ENCODE results near the gene MELTF.
A peak's percentile ranks its signal among the peaks of the same experiment; 100 is the strongest.

The MELTF gene

DNA sequence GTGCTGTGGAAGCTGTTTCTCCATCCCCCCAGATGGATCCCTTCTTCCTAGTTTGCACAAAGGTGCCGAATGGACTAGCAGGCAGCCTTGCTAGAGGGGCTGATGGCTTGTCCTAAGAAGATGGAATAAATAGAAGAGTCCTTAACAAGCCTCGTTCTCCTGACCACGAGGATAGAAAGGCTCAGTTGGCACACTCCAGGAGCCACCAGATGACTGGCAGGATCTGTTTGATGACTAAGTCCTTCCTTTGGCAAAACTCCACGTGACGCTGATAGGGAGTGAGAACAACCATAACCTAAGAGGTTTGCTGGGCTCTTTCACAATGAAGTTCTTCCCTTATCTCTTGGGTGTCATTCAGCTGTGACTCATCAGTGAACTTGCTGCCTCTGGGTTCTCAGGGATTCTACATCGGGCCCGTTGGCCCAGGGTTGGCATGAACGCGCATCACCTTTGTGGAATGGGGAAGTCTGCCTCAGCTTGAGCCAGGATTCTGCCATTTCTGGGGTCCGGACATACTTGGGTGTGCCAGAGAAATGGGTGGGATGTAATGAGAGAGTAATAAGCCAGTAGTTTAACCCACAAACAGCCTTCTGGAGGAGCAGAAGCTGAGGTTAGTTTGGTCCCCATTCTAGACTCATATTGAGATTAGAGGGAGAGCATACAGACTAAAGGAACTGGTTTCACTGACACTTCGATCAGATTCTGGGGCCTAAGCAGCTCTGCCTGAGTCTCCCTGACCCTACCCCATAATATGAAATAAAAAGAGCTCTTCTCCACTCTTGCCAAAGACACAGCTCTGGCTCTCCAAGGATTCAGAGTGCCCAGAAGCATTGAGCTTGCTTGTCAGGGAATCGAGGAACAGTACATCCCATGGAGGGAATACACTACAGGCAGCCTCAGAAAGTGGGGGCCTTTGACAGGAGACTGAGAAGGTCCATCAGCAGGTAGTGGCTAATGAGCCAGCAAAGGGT lies 2.0 kb upstream of the MELTF start:
- H3K27ac Mint-ChIP-seq = no peak overlapping the region
- peak overlapping the region; percentile 41 for H3K4me3 Mint-ChIP-seq
- CTCF ChIA-PET = interaction anchor here (1.0 to 3.0 kb wide), 5 partner anchors 14 to 155 kb away, joined by 3 to 19 read pairs (median 5); no protein-coding TSS in a partner anchor
- H3K4me1 Mint-ChIP-seq = peaks cover 11% of the 10 kb centered on the region
- peaks cover 2% of the 10 kb centered on the region for H3K36me3 Mint-ChIP-seq
- H3K27me3 Mint-ChIP-seq = peaks cover 60% of the 10 kb centered on the region
- peaks cover 8% of the 10 kb centered on the region for H3K9me3 Mint-ChIP-seq
- DNase-seq = no peak

DNA sequence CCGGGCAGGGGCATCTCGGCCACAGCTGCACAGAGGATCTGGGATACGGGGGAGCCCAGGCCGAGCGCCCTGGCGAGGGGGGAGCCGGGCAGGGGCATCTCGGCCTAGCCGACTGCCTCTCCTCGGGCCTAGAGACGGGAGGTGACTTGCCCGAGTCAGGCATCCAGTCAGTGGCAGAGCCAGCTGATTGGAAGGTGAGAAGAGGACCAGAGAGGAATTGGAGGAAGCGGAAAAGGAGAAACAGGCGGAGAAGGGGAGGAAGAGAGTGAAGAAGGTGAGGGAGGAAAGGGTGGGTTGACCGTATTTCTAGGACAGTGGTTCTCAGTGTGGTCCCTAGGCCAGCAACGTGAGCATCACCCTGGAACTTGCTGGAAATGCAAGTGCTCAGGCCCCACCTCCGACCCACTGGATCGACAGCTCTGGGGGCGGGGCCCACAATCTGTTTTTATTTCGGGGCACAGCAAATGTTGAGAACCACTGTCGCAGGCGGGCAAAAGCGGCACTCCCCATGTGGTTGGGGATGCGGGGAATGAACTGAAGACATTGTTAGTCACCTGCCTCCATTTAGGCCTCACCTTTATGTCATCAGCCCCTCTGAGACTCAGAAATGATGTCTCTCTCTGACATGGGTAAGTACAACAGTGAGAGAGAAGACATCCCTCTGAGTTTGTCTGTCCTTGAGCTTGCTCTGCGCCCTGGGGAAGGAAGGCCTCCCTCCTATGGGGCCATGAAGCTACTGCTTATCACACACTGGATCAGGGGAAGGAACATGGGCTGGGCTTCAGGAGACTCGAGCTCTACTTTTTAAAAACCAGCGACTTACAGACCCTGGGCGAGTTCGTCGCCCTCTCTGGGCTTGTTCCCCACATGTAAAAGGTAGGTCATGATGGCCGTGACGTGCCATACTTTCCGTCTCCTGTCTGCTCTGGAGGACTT lies 1.0 kb upstream of the MELTF start:
- Mint-ChIP-seq H3K36me3 (peaks cover 2% of the 10 kb centered on the region), H3K4me3 (peak overlapping the region; percentile 41), H3K9me3 (peaks cover 8% of the 10 kb centered on the region), H3K27me3 (peaks cover 56% of the 10 kb centered on the region), H3K27ac (no peak overlapping the region), H3K4me1 (peaks cover 11% of the 10 kb centered on the region)
- CTCF ChIA-PET = interaction anchor here (0.8 to 3.0 kb wide), 12 partner anchors 9 to 676 kb away, joined by 3 to 19 read pairs (median 4); no protein-coding TSS in a partner anchor
- no peak for DNase-seq

DNA sequence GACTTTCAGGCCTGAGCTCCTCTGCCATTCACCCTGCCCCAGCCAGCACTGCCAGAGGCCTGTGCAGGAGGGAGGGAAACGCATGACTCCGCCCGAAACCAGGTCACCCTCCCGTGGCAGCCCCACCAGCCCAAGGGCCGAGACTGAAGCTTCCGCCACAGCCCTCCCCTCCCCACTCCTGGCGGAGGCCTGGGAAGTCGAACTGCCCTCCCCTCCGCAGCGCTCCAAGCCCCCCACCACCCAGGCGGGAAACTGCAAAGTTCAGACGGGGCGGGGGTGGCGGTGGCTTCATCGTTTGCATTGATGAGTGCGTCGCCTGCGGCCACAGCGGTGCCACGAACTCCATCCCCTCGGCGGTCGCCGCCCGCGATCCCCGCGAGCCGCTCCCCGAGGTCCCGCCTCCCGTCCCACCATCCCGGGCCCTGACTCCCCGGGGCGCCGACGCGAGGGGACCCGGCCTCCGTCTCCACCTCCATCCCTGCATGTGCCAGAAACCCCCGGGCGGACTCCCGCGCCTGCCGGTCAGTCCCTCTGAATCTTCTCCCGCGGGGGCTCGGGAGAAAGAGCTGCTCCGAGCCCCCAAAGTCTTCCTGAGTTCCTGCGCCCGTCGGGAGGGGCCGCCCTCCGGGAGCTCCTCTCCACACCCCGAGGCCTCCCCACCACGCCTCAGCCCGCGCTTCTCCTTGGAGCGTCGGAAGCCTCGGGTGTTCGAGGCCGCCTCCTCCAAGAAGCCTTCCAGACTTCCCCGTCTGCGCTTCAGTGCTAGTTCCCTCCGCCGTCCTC lies 698 bp downstream of the MELTF start:
- DNase-seq = peak; percentile 38
- H3K36me3 Mint-ChIP-seq = peaks cover 2% of the 10 kb centered on the region
- no peak overlapping the region for H3K27ac Mint-ChIP-seq
- H3K4me1 Mint-ChIP-seq = peaks cover 11% of the 10 kb centered on the region
- H3K4me3 Mint-ChIP-seq = peak overlapping the region; percentile 77
- peaks cover 5% of the 10 kb centered on the region for H3K9me3 Mint-ChIP-seq
- H3K27me3 Mint-ChIP-seq = peaks cover 63% of the 10 kb centered on the region
- CTCF ChIA-PET = interaction anchor here (0.8 to 3.0 kb wide), 10 partner anchors 10 to 191 kb away, joined by 3 to 19 read pairs (median 5); no protein-coding TSS in a partner anchor

DNA sequence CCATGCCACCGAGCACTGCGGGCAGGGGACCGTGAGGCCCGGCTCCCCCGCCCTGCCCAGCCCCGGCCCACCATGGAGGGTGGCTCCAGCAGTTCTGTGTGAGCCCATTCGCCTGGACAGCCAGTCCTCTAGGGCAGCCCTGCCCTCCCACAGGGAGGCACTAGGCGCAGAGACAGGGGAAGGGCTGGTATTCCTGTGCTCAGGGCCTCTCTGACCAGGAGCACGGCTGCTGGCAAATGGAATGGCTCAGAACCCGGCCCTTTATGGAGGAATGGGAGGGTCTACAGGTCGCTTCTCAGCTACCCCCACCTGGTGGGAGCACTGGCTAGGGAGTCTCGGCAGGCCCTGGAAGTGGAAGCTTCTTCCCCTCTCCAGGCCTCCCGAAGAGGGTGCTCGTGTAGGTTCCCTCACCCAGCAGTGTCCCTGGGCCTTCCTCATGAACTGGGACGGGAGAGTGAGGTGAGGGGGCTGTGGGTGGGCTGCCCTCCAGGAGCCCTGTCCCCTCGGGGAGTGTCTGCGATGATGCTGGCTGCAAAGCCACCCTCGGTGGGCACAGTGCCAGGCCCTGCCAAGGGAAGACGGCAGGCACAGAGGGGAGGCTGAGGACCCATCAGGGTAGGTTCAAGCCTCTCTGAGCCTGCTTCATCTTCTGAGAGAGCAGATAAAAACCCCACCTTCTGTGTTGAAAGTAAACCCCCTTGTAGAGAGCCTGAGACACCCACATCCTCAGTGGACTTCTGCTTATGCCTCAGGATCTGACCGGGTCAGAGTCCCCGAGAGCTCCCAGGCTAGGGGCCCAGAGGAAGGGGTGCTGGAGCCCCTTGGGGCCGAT lies 1.5 kb downstream of the MELTF start:
- Mint-ChIP-seq H3K9me3 (no peaks in the 10 kb centered on the region), H3K4me1 (peaks cover 19% of the 10 kb centered on the region), H3K27ac (no peak overlapping the region), H3K4me3 (peak overlapping the region; percentile 77), H3K27me3 (peaks cover 68% of the 10 kb centered on the region), H3K36me3 (peaks cover 2% of the 10 kb centered on the region)
- no peak for DNase-seq
- CTCF ChIA-PET = interaction anchor here (0.8 to 1.9 kb wide), 2 partner anchors 23 to 190 kb away, joined by 3 to 5 read pairs; no protein-coding TSS in a partner anchor

DNA sequence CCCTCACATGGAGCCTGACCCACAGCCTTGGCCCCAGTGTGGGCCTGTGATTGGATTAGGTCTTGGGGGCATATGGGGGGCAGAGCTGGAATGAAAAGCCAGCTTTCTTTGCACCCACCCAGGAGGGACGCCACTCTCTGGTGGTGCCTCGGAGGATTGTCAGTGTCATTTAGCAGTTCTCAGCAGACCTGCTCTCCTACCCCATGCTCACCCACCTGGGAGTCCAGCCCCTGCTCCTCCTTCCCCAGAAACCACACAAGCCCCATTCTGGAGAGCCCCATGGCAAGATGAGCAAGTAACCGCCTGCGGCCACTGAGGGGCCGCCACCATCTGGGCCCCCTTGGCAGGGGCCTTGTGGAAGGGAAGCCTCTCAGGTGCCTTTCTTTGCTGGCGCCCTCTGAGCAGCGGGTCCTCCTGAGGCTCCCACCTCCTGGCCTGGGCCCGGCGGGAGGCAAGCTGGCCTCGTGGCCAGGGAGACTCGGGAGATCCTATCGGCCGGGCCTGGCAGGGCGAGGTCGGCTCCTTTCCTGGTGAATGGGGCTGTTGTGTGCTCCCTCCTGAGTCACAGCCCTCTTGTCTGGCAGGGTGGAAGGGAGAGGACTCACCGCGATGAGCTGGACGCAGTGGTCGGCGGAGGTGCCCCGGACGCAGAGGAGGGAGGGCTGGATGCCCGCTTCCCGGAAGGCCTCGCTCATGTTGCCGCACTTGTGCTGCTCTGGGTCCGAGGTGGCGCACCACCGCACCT lies 2.3 kb downstream of the MELTF start:
- no peak overlapping the region for H3K27ac Mint-ChIP-seq
- no peaks in the 10 kb centered on the region for H3K9me3 Mint-ChIP-seq
- H3K4me1 Mint-ChIP-seq = peaks cover 27% of the 10 kb centered on the region
- peak overlapping the region; percentile 15 for H3K4me3 Mint-ChIP-seq
- H3K27me3 Mint-ChIP-seq = peaks cover 72% of the 10 kb centered on the region
- peaks cover 2% of the 10 kb centered on the region for H3K36me3 Mint-ChIP-seq
- no peak for DNase-seq
- CTCF ChIA-PET = interaction anchor here (1.9 kb wide), 1 partner anchor 22 kb away, joined by 5 read pairs; no protein-coding TSS in a partner anchor

DNA sequence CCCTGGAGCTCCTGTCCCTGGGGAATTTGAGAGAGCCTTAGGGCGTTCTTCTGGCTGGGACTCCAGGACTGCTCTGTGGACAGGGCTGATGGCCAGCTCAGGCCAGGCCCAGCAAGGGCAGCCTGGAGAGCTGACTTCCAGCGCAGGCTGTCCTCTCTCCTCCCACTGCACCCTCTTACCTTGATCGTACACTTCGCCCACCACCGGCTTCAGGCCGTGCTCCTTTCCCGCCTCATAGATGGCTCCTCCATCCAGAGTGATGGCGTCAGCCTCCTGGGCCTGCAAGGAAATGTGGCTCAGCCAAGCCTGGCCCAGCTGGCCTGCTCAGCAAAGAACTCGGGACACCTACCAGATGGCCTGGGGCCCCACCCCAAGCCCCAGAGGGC lies 3.1 kb downstream of the MELTF start:
- Mint-ChIP-seq H3K36me3 (peaks cover 2% of the 10 kb centered on the region), H3K27me3 (peaks cover 74% of the 10 kb centered on the region), H3K4me3 (no peak overlapping the region), H3K9me3 (no peaks in the 10 kb centered on the region), H3K27ac (no peak overlapping the region), H3K4me1 (peaks cover 30% of the 10 kb centered on the region)
- CTCF ChIA-PET = interaction anchor here (1.3 kb wide), 1 partner anchor 23 kb away, joined by 4 read pairs; no protein-coding TSS in a partner anchor
- no peak for DNase-seq

DNA sequence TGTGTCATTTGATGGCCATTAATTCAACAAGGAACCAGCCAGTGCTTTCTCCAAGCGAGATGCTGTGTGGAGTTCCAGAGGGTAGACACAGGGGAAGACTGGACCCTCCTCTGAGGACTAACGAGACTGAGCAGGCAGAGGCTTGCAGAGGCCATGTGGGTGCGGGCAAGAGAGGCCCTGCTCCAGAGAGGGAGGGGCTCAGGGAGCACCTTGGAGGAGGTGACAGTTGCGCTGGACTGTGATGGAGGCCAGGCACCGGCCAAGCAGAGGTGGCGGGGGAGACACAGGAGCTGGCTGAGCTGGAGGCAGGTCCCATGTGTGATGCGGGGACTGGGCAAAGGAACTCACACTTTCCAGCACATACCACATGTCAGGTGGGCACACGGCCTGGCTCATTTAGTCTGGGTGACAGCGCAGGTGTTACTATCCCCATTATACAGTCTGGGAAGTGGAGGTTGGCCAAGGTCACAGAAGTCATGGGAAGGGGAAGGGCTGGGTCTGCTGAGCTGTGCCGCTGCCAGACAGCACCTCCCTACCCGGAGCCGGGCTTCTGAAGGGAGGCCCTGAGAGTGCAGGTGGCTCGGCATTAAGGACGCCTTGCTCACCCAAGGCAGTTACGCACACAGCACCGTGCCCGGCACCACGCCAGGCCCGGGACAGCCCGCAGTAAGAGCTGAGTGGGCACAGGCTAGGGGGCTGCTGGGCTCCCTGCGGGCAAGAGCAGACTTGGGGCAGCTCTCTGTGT lies 3.7 kb downstream of the MELTF start:
- CTCF ChIA-PET = interaction anchor here (1.3 kb wide), 1 partner anchor 23 kb away, joined by 4 read pairs; no protein-coding TSS in a partner anchor
- no peaks in the 10 kb centered on the region for H3K9me3 Mint-ChIP-seq
- no peak overlapping the region for H3K4me3 Mint-ChIP-seq
- H3K4me1 Mint-ChIP-seq = peaks cover 30% of the 10 kb centered on the region
- H3K27me3 Mint-ChIP-seq = peaks cover 74% of the 10 kb centered on the region
- H3K27ac Mint-ChIP-seq = no peak overlapping the region
- no peak for DNase-seq
- peaks cover 2% of the 10 kb centered on the region for H3K36me3 Mint-ChIP-seq

DNA sequence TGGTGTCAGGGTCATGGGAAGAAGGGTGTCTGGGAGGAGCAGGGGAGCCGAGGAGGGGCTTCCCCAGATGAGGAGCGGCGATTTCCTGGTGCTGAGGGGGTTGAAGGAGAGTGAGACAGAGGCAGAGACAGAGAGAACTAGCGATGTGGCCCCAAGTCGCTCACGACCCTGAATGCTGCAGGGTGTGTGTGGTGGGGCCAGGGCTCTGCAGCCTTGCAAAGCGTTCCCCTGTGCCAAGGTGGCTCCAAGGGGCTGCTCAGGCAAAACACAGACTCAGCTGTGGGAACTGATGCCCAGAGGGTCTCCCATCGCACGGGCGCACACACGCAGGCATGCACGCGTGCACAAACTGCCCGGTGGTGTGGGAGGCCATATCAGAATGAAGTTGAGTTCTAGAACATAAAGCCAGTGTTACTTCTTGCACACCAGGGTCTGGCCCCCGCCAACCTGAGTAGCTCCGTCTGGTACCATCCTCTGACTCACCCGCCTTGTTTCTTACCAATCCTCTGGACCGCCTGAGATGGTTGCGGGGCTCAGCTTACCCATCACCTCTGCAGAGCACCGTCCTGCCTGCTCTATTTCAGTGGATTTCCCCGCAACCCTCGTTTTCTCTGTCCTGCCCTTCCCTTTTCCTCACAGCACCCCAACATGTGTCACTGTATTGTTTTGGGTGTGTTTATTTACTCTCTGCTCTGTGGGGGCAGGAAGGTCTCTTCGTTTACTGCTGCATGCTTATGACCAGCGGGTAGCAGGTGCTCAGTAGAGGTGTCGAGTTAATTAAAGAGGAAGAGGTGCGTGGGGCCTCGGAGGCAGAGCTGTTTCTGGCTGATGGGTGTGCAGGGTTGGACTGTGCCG lies 4.5 kb downstream of the MELTF start:
- peaks cover 30% of the 10 kb centered on the region for H3K4me1 Mint-ChIP-seq
- no peaks in the 10 kb centered on the region for H3K9me3 Mint-ChIP-seq
- CTCF ChIA-PET = interaction anchor here (1.3 kb wide), 1 partner anchor 22 kb away, joined by 4 read pairs; no protein-coding TSS in a partner anchor
- peaks cover 2% of the 10 kb centered on the region for H3K36me3 Mint-ChIP-seq
- H3K27ac Mint-ChIP-seq = no peak overlapping the region
- no peak for DNase-seq
- no peak overlapping the region for H3K4me3 Mint-ChIP-seq
- peaks cover 72% of the 10 kb centered on the region for H3K27me3 Mint-ChIP-seq

DNA sequence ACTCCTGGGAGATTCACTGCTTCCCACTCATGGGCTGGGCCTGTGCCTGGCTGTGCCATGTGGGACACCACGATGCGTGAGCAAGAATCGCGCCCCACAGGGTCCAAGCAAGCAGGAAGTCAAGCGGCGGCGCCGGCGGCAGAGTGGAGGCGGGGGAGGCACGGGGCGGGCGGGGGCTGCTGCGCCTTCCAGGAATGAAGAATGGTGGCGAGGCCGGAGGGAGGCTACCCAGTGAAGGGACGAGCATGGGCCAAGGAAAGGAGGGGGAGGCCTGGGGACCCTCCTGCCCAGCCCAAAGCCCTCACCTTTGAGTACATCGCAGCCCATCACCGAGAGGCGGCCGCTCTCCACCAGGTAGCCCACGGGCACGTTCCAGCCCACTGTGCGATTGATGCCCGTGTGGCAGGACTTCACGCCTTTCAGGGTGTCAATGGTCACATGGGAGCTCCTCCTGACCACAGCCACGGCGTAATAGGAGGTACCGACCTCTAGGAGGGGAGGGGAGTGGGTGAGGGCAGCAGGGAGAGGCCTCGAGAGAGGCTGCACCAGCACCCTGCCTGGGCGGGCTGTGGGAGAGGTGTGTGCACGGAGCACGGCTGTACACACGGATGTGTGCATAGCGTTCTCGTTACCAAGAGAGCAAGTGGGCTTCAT lies 5.5 kb downstream of the MELTF start:
- H3K4me3 Mint-ChIP-seq = no peak overlapping the region
- CTCF ChIA-PET = interaction anchor here (1.3 to 1.6 kb wide), 2 partner anchors 20 to 21 kb away, joined by 4 to 5 read pairs; no protein-coding TSS in a partner anchor
- H3K4me1 Mint-ChIP-seq = peaks cover 26% of the 10 kb centered on the region
- no peak for DNase-seq
- peaks cover 2% of the 10 kb centered on the region for H3K36me3 Mint-ChIP-seq
- peaks cover 73% of the 10 kb centered on the region for H3K27me3 Mint-ChIP-seq
- H3K9me3 Mint-ChIP-seq = no peaks in the 10 kb centered on the region
- no peak overlapping the region for H3K27ac Mint-ChIP-seq

DNA sequence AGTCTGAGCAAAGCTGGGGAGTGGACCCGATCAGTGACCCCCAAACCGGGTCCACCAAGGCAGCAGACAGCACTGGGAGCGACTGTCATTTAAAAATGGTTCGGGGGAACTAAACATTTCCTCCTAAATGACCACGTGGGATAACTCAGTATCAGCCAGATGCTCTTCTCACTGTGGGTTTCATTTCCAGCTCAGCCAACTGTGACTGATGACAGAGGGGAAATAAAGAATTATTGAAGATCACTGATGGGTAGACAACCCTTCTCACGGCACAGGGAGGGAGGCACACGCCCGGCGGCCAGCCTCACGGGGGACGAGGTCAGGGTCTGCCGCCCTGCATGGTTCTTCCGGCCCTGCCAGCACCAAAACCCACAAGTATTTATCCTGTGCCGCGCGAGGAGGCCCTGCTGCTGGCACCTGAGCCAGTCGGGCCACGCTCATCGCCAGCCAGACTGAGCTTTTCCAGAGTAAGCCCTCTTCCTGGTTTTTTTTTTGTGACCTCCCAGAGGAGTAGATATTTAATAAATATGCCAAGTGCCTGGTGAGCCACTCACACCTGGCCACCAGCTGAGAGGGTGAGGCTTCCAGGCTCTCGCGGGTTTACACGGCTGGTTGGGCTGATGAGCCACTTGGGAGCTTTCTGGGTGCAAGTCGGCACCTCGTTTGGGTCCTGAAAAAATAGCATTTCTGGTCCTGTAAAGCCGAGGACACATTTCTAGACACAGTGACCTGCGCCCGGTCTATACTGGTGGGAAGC lies 6.2 kb downstream of the MELTF start:
- H3K4me3 Mint-ChIP-seq = peak overlapping the region; percentile 34

More for the DNA sequence above, 6.2 kb downstream of the MELTF start:
- H3K27me3 Mint-ChIP-seq = peaks cover 68% of the 10 kb centered on the region
- H3K9me3 Mint-ChIP-seq = no peaks in the 10 kb centered on the region
- peaks cover 21% of the 10 kb centered on the region for H3K4me1 Mint-ChIP-seq
- peaks cover 2% of the 10 kb centered on the region for H3K36me3 Mint-ChIP-seq
- no peak for DNase-seq
- H3K27ac Mint-ChIP-seq = no peak overlapping the region
- CTCF ChIA-PET = interaction anchor here (1.3 to 1.6 kb wide), 2 partner anchors 19 to 20 kb away, joined by 4 to 5 read pairs; no protein-coding TSS in a partner anchor

All from activated naive CD4-positive, alpha-beta T cell treated with anti-CD3 and anti-CD28 coated beads, Interleukin-2, amount 10 ng/mL, durations not matched to agents 7 days and 5 days (primary cell).